ENCODE measurements around the gene TIMP2. TPM values are rescaled to one million over a fixed set of nuclear protein-coding genes. Genes with fewer than 3 reads are reported as not detected.
A peak's percentile ranks its signal among the peaks of the same experiment; 100 is the strongest.
"Not testable (repeated sequence)": the region's sequence is repeated elsewhere in the genome, so short reads cannot be mapped to it uniquely, and the experiment has no call there.

The TIMP2 gene
- total and polyA plus RNA-seq, 9 donors, result 94.8 to 309 (median 201) TPM

- peaks cover 9% of the 10 kb centered on the region for H3K36me3 ChIP-seq (ENCODE audit: control insufficient read depth, insufficient read depth, low read length)
- H3K4me3 ChIP-seq (ENCODE audit: low read length), result peak overlapping the region; percentile 6
- peak overlapping the region; percentile 96 for H3K27ac ChIP-seq (ENCODE audit: low read length)
- 4% methylated on average over 17 of the region's 20 CpGs for WGBS (ENCODE audit: insufficient coverage)
- H3K9me3 ChIP-seq (replicated peaks; ENCODE audit: control insufficient read depth, low read depth, low read length), result no peaks in the 10 kb centered on the region
- no peaks in the 10 kb centered on the region for H3K27me3 ChIP-seq (ENCODE audit: control insufficient read depth, insufficient read depth, low read length)
- H3K4me1 ChIP-seq (ENCODE audit: control insufficient read depth, insufficient read depth, low read length), result peaks cover 89% of the 10 kb centered on the region
- DNase-seq, result peak; percentile 76
Observed at GRCh38 chr17:78884148-78884825, 40.9 kb downstream of the TIMP2 start.

GRCh38 chr17:78883533-78884131, 41.6 kb downstream of the TIMP2 start:
- Histone ChIP-seq H3K4me3 (ENCODE audit: low read length) (peak overlapping the region; percentile 16), H3K27me3 (ENCODE audit: control insufficient read depth, insufficient read depth, low read length) (no peaks in the 10 kb centered on the region), H3K36me3 (ENCODE audit: control insufficient read depth, insufficient read depth, low read length) (peaks cover 9% of the 10 kb centered on the region), H3K9me3 (replicated peaks; ENCODE audit: control insufficient read depth, low read depth, low read length) (no peaks in the 10 kb centered on the region), H3K4me1 (ENCODE audit: control insufficient read depth, insufficient read depth, low read length) (peaks cover 89% of the 10 kb centered on the region), H3K27ac (ENCODE audit: low read length) (peak overlapping the region; percentile 96)
- WGBS (ENCODE audit: insufficient coverage), result 4% methylated on average over 22 of the region's 24 CpGs
- peak; percentile 97 for DNase-seq

- peaks cover 90% of the 10 kb centered on the region for H3K4me1 ChIP-seq (ENCODE audit: control insufficient read depth, insufficient read depth, low read length)
- peak; percentile 93 for DNase-seq
- 20% methylated on average over 8 of the region's 10 CpGs for WGBS (ENCODE audit: insufficient coverage)
- no peaks in the 10 kb centered on the region for H3K9me3 ChIP-seq (replicated peaks; ENCODE audit: control insufficient read depth, low read depth, low read length)
- peaks cover 9% of the 10 kb centered on the region for H3K36me3 ChIP-seq (ENCODE audit: control insufficient read depth, insufficient read depth, low read length)
- H3K4me3 ChIP-seq (ENCODE audit: low read length), result peak overlapping the region; percentile 18
- no peaks in the 10 kb centered on the region for H3K27me3 ChIP-seq (ENCODE audit: control insufficient read depth, insufficient read depth, low read length)
- H3K27ac ChIP-seq (ENCODE audit: low read length), result peak overlapping the region; percentile 96
Observed at GRCh38 chr17:78883089-78883532, 42.1 kb downstream of the TIMP2 start.

GRCh38 chr17:78882540-78883088, 42.6 kb downstream of the TIMP2 start:
- Histone ChIP-seq H3K36me3 (ENCODE audit: control insufficient read depth, insufficient read depth, low read length) (peaks cover 7% of the 10 kb centered on the region), H3K4me3 (ENCODE audit: low read length) (no peak overlapping the region), H3K27ac (ENCODE audit: low read length) (peak overlapping the region; percentile 96), H3K27me3 (ENCODE audit: control insufficient read depth, insufficient read depth, low read length) (no peaks in the 10 kb centered on the region), H3K9me3 (replicated peaks; ENCODE audit: control insufficient read depth, low read depth, low read length) (no peaks in the 10 kb centered on the region), H3K4me1 (ENCODE audit: control insufficient read depth, insufficient read depth, low read length) (peaks cover 90% of the 10 kb centered on the region)
- peak; percentile 63 for DNase-seq
- WGBS (ENCODE audit: insufficient coverage), result 21% methylated on average over 9 of the region's 14 CpGs

GRCh38 chr17:78879635-78880186, 45.5 kb downstream of the TIMP2 start:
- H3K27me3 ChIP-seq (ENCODE audit: control insufficient read depth, insufficient read depth, low read length), result no peaks in the 10 kb centered on the region
- H3K4me3 ChIP-seq (ENCODE audit: low read length), result peak overlapping the region; percentile 9
- WGBS (ENCODE audit: insufficient coverage), result 6% methylated on average over 18 of the region's 28 CpGs

GRCh38 chr17:78878871-78879527, 46.2 kb downstream of the TIMP2 start:
- peaks cover 84% of the 10 kb centered on the region for H3K4me1 ChIP-seq (ENCODE audit: control insufficient read depth, insufficient read depth, low read length)
- H3K27me3 ChIP-seq (ENCODE audit: control insufficient read depth, insufficient read depth, low read length), result no peaks in the 10 kb centered on the region
- no peaks in the 10 kb centered on the region for H3K9me3 ChIP-seq (replicated peaks; ENCODE audit: control insufficient read depth, low read depth, low read length)
- no peak overlapping the region for H3K4me3 ChIP-seq (ENCODE audit: low read length)
- DNase-seq, result peak; percentile 62
- peak overlapping the region; percentile 98 for H3K27ac ChIP-seq (ENCODE audit: low read length)
- peaks cover 3% of the 10 kb centered on the region for H3K36me3 ChIP-seq (ENCODE audit: control insufficient read depth, insufficient read depth, low read length)
- 43% methylated on average over 9 of the region's 14 CpGs for WGBS (ENCODE audit: insufficient coverage)

More at GRCh38 chr17:78879635-78880186, 45.5 kb downstream of the TIMP2 start:
- no peaks in the 10 kb centered on the region for H3K9me3 ChIP-seq (replicated peaks; ENCODE audit: control insufficient read depth, low read depth, low read length)
- peak overlapping the region; percentile 98 for H3K27ac ChIP-seq (ENCODE audit: low read length)
- peaks cover 3% of the 10 kb centered on the region for H3K36me3 ChIP-seq (ENCODE audit: control insufficient read depth, insufficient read depth, low read length)
- DNase-seq, result peak; percentile 97
- peaks cover 86% of the 10 kb centered on the region for H3K4me1 ChIP-seq (ENCODE audit: control insufficient read depth, insufficient read depth, low read length)

- WGBS (ENCODE audit: insufficient coverage), result 81% methylated on average over 10 of the region's 15 CpGs
- Histone ChIP-seq H3K27me3 (ENCODE audit: control insufficient read depth, insufficient read depth, low read length) (no peaks in the 10 kb centered on the region), H3K27ac (ENCODE audit: low read length) (peak overlapping the region; percentile 98), H3K4me1 (ENCODE audit: control insufficient read depth, insufficient read depth, low read length) (peaks cover 84% of the 10 kb centered on the region), H3K36me3 (ENCODE audit: control insufficient read depth, insufficient read depth, low read length) (peaks cover 3% of the 10 kb centered on the region), H3K9me3 (replicated peaks; ENCODE audit: control insufficient read depth, low read depth, low read length) (no peaks in the 10 kb centered on the region), H3K4me3 (ENCODE audit: low read length) (no peak overlapping the region)
- DNase-seq, result no peak
Observed at GRCh38 chr17:78878261-78878660, 46.9 kb downstream of the TIMP2 start.

- H3K4me1 ChIP-seq (ENCODE audit: control insufficient read depth, insufficient read depth, low read length), result peaks cover 77% of the 10 kb centered on the region
- H3K9me3 ChIP-seq (replicated peaks; ENCODE audit: control insufficient read depth, low read depth, low read length); H3K27me3 ChIP-seq (ENCODE audit: control insufficient read depth, insufficient read depth, low read length); DNase-seq; H3K4me3 ChIP-seq (ENCODE audit: low read length); H3K27ac ChIP-seq (ENCODE audit: low read length): not testable (repeated sequence)
- 82% methylated on average over 3 of the region's 8 CpGs for WGBS (ENCODE audit: insufficient coverage)
- H3K36me3 ChIP-seq (ENCODE audit: control insufficient read depth, insufficient read depth, low read length), result peaks cover 13% of the 10 kb centered on the region
Observed at GRCh38 chr17:78876954-78877517, 48.2 kb downstream of the TIMP2 start.

- H3K27ac ChIP-seq (ENCODE audit: low read length), result peak overlapping the region; percentile 35
- 46% methylated on average over 7 of the region's 7 CpGs for WGBS (ENCODE audit: insufficient coverage)
- no peaks in the 10 kb centered on the region for H3K9me3 ChIP-seq (replicated peaks; ENCODE audit: control insufficient read depth, low read depth, low read length)
- no peaks in the 10 kb centered on the region for H3K27me3 ChIP-seq (ENCODE audit: control insufficient read depth, insufficient read depth, low read length)
- H3K36me3 ChIP-seq (ENCODE audit: control insufficient read depth, insufficient read depth, low read length), result peaks cover 16% of the 10 kb centered on the region
- no peak overlapping the region for H3K4me3 ChIP-seq (ENCODE audit: low read length)
- peaks cover 68% of the 10 kb centered on the region for H3K4me1 ChIP-seq (ENCODE audit: control insufficient read depth, insufficient read depth, low read length)
- no peak for DNase-seq
Observed at GRCh38 chr17:78876094-78876597, 49.0 kb downstream of the TIMP2 start.
